TTC549 (cell line): ENCODE data around the gene FAM111B.

Source experiments
- FAIRE-seq: peaks from 2 replicates; lab custom pipeline; 2012; peaks lifted over from hg19 to GRCh38; lab: Jason Lieb, UNC

FAM111B gene

GRCh38 chr11:59157433-59157832 lies 50.4 kb downstream of the FAM111B start:
- no peak for FAIRE-seq

- peak; percentile 75 for FAIRE-seq
Measured at GRCh38 chr11:59158206-59159068, 51.4 kb downstream of the FAM111B start.

GRCh38 chr11:59164028-59164427 lies 57.0 kb downstream of the FAM111B start:
- no peak for FAIRE-seq

- FAIRE-seq = no peak
Measured at GRCh38 chr11:59171508-59172322, 64.7 kb downstream of the FAM111B start, which contains the start of gene DTX4. DTX4 (plus strand) TSS chr11:59172132; CDS start chr11:59172596, 464 bp downstream.

GRCh38 chr11:59172345-59173079 lies 65.5 kb downstream of the FAM111B start:
- no peak for FAIRE-seq

- FAIRE-seq = no peak
Measured at GRCh38 chr11:59173080-59173963, 66.3 kb downstream of the FAM111B start.

- no peak for FAIRE-seq
Measured at GRCh38 chr11:59173964-59174663, 67.1 kb downstream of the FAM111B start.

GRCh38 chr11:59174664-59175033 lies 67.6 kb downstream of the FAM111B start:
- no peak for FAIRE-seq

- no peak for FAIRE-seq
Measured at GRCh38 chr11:59175091-59175501, 68.1 kb downstream of the FAM111B start.

GRCh38 chr11:59176330-59176729 lies 69.3 kb downstream of the FAM111B start:
- no peak for FAIRE-seq
